Spinal cord (tissue), 10 donors: ENCODE data around the gene TMPRSS3. TPM values are rescaled to one million over a fixed set of nuclear protein-coding genes. Genes with fewer than 3 reads are reported as not detected.

Experiments used
- DNase-seq, 6 donors: peaks; one replicate each; pipeline versions ENCODE4 v3.0.0 to v3.0.0-alpha.2; 2013 to 2015; ENCODE audit warnings: low spot score in 6 of 6, low read depth in 4 of 6
- H3K27ac ChIP-seq: one replicate; pipeline ENCODE4 v1.5.1; 2013; ENCODE audit warnings: low read depth, low read length, control low read depth
- H3K27me3 ChIP-seq: one replicate; pipeline ENCODE4 v1.6.1; 2013; ENCODE audit warnings: low read length; ENCODE audit not compliant: control insufficient read depth, insufficient read depth
- H3K36me3 ChIP-seq: one replicate; pipeline ENCODE4 v1.6.1; 2013; ENCODE audit warnings: low read length; ENCODE audit not compliant: control insufficient read depth, insufficient read depth
- H3K4me1 ChIP-seq: one replicate; pipeline ENCODE4 v1.6.1; 2013; ENCODE audit warnings: low read length; ENCODE audit not compliant: control insufficient read depth, insufficient read depth
- H3K4me3 ChIP-seq: one replicate; pipeline ENCODE4 v1.5.1; 2013; ENCODE audit warnings: low read depth, low read length, control low read depth
- H3K9me3 ChIP-seq: one replicate; pipeline ENCODE4 v1.6.1; 2013; ENCODE audit warnings: low read length; ENCODE audit not compliant: control insufficient read depth, insufficient read depth
- WGBS: methylation state at CpG from one replicate; pipeline ENCODE4 v1.1.5; 2013; ENCODE audit warnings: missing lambda C conversion rate; ENCODE audit not compliant: insufficient coverage; 5-methylcytosine and 5-hydroxymethylcytosine counted together
- polyA plus RNA-seq, 2 donors: library from polyadenylated mRNA; unstranded; fragments of 120-200 nt; gene quantifications; one replicate each; pipeline ENCODE4 v1.2.1, GENCODE V29; 2013; ENCODE audit not compliant: insufficient read length in 2 of 2
- small RNA-seq: library from RNA; depleted of rRNA; stranded (forward); fragments of <200 nt; gene quantifications from one replicate; pipeline ENCODE3, GENCODE V24; 2014; ENCODE audit warnings: low replicate concordance
- total RNA-seq, 2 donors: library from RNA; depleted of rRNA in 1 of 2; stranded (reverse); fragments of 120-200 nt in 1 of 2; fragments of >200 nt in 1 of 2; gene quantifications; one replicate each; pipeline versions ENCODE4 v1.2.3 to v1.2.4, GENCODE V29; 2013 to 2014
- donor health status: healthy.

Gene TMPRSS3
- total and polyA plus RNA-seq, 4 donors = 0.08 to 0.44 (median 0.11) TPM; not detected in 1

DNA sequence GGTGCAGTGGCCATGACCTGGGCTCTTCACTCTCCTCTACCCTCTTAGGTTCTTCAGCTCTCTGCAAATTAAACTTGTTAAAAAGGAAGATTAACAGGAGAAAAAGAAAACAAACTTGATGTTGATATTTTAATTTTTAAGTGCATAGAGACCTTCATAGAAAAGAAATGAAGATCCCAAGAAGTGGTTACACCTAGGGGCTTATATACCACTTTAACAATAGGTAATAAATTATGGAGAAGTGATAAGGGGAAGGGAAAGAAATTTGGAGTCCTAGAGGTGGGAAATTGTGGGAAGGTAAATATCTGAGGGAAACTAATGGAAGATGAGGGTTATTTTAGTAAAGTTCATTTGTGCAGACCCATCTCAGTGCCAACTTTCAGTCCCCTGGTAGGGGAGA, 64.2 kb downstream of the TMPRSS3 start:
- Histone ChIP-seq H3K9me3 (peaks cover 1% of the 10 kb centered on the region), H3K27ac (no peak overlapping the region), H3K4me3 (no peak overlapping the region), H3K27me3 (no peaks in the 10 kb centered on the region), H3K4me1 (no peaks in the 10 kb centered on the region), H3K36me3 (no peaks in the 10 kb centered on the region)
- no peak for DNase-seq

DNA sequence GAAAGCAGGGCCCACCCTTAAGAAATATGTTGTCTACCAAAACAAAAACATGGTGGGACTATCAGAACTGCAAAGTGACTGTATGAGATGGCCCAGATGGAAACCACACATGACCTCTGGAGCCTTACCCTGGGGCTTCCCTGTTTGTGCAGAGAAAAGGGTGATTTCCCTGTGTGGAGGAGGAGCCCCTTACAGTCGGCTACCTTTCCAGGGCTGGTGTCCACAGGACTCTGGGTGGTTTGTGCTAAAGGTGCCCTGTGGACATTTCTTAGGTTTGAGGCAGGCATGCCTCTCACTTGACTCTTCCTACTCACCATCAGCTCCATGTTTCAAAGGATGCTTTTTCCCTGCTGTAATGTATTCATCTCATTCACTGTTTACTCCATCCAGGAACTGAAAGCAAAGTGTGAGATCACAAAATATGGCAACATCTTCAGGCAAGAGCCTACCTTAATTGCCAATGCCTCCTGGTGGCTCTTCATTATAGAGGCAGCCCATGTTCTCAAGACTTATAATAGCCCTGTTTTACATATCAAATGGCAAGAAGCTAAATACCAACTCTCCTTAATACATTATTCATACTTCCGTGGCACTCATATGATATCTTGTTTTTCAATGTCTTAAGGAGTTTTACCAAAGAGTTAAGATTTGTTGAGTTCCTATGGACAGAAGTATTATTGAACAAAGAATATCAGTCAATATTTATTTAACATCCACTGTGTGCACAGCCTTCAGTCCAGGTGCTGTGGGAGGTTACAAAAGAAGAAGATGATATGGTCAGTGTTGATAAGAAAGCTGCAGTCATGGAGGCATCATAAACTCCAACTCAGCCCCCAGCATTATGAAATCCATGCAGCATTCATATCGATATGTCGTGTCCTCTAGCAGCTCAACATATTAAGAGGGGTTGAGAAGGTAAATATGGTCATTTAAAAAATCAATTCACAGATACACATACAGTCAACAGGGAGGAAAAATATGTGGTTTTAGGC, 65.2 kb downstream of the TMPRSS3 start:
- Histone ChIP-seq H3K36me3 (no peaks in the 10 kb centered on the region), H3K4me3 (no peak overlapping the region), H3K9me3 (peaks cover 1% of the 10 kb centered on the region), H3K27me3 (no peaks in the 10 kb centered on the region), H3K27ac (no peak overlapping the region), H3K4me1 (no peaks in the 10 kb centered on the region)
- DNase-seq = no peak
- no CpG with 5 or more reads among the region's 4 CpGs for WGBS

DNA sequence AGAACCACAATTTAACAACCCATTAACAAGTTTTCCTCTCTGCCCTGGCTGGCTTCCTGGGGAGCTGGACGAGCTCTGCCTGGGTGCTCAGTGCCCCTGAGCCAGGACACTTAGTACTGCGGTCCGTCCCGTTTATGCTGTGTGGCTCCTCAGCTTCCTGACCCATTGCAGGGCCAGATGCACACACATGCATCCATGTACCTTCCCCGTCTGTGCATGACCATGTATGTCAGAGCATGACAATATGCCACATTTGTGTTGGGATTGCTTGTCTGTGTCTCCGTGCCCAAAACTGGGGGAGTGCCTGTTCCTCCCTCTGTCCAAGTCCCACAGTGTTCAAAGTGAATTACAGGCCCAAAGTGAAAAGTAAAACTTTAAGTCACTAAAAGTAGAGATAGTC, 71.0 kb downstream of the TMPRSS3 start:
- Histone ChIP-seq H3K36me3 (no peaks in the 10 kb centered on the region), H3K4me1 (no peaks in the 10 kb centered on the region), H3K9me3 (no peaks in the 10 kb centered on the region), H3K27me3 (no peaks in the 10 kb centered on the region), H3K27ac (no peak overlapping the region), H3K4me3 (no peak overlapping the region)
- 88% methylated on average over 5 of the region's 6 CpGs for WGBS
- DNase-seq = no peak

Small RNA genes lying within 50 kb of the gene (small RNA-seq; reads per million reads assigned to genes)
- not detected for gene RNU6-1149P

Other genes with a start within 250 kb of the TMPRSS3 start
- 10 to 100 TPM; 22.5 to 23.4 TPM for gene ABCG1, start 176.9 kb downstream of the TMPRSS3 start, total RNA-seq
- gene ABCG1, start 176.9 kb downstream of the TMPRSS3 start, polyA plus RNA-seq = 10 to 100 TPM; 16.0 to 16.1 TPM
- gene TFF3, start 80.6 kb downstream of the TMPRSS3 start, total RNA-seq = 1 to 10 TPM; 2.4 to 8.3 TPM
- 1 to 10 TPM; 2.0 to 2.1 TPM for gene TFF3, start 80.6 kb downstream of the TMPRSS3 start, polyA plus RNA-seq
- gene TFF2, start 45.1 kb downstream of the TMPRSS3 start, total RNA-seq = not detected
- gene TFF2, start 45.1 kb downstream of the TMPRSS3 start, polyA plus RNA-seq = not detected
- not detected for gene TFF1, start 29.5 kb downstream of the TMPRSS3 start, total RNA-seq
- not detected for gene TFF1, start 29.5 kb downstream of the TMPRSS3 start, polyA plus RNA-seq
- under 1 TPM in 1 of 2 donors, not detected in 1; 0.06 TPM for gene UBASH3A, start 7.8 kb upstream of the TMPRSS3 start, total RNA-seq
- gene UBASH3A, start 7.8 kb upstream of the TMPRSS3 start, polyA plus RNA-seq = not detected
- gene RSPH1, start 100.2 kb upstream of the TMPRSS3 start, total RNA-seq = 10 to 100 TPM in 1 of 2 donors, 1 to 10 TPM in 1; 3.7 to 14.3 TPM
- 10 to 100 TPM; 24.8 to 37.5 TPM for gene RSPH1, start 100.2 kb upstream of the TMPRSS3 start, polyA plus RNA-seq
- gene SLC37A1, start 117.8 kb upstream of the TMPRSS3 start, total RNA-seq = 10 to 100 TPM in 1 of 2 donors, 1 to 10 TPM in 1; 8.4 to 16.6 TPM
- gene SLC37A1, start 117.8 kb upstream of the TMPRSS3 start, polyA plus RNA-seq = 10 to 100 TPM; 28.4 to 32.3 TPM